H9 (cell line): ENCODE measurements around the gene LPCAT1. TPM values are rescaled to one million over a fixed set of nuclear protein-coding genes. Genes with fewer than 3 reads are reported as not detected.

Experiments
- DNase-seq: peaks from one replicate; pipeline ENCODE4 v3.0.0-alpha.2; 2017
- H2AFZ ChIP-seq: one replicate; pipeline ENCODE4 v1.6.1; 2013; ENCODE audit warnings: mild to moderate bottlenecking, low read length, control low read depth, moderate library complexity
- H2AK5ac ChIP-seq: 2 replicates; pipeline ENCODE4 v1.6.1; 2013; ENCODE audit warnings: low read length, control low read depth, mixed read lengths; ENCODE audit not compliant: insufficient read length
- H2BK120ac ChIP-seq: one replicate; pipeline ENCODE4 v1.6.1; 2013; ENCODE audit warnings: low read depth, mild to moderate bottlenecking, low read length, control low read depth, inconsistent platforms; ENCODE audit not compliant: poor library complexity, severe bottlenecking
- H2BK12ac ChIP-seq: 2 replicates; pipeline ENCODE4 v1.6.1; 2013; ENCODE audit warnings: low read length, control low read depth, mixed read lengths, low read depth; ENCODE audit not compliant: insufficient read length
- H2BK15ac ChIP-seq: 2 replicates; pipeline ENCODE4 v1.6.1; 2013; ENCODE audit warnings: low read depth, low read length, control low read depth
- H2BK20ac ChIP-seq: one replicate; pipeline ENCODE4 v1.6.1; 2013; ENCODE audit warnings: low read depth, mild to moderate bottlenecking, low read length, control low read depth, inconsistent platforms; ENCODE audit not compliant: poor library complexity, severe bottlenecking
- H2BK5ac ChIP-seq: 2 replicates; pipeline ENCODE4 v1.6.1; 2013; ENCODE audit warnings: low read length, control low read depth, mixed read lengths; ENCODE audit not compliant: insufficient read length
- H3K14ac ChIP-seq: 2 replicates; pipeline ENCODE4 v1.6.1; 2013; ENCODE audit warnings: low read length, control low read depth; ENCODE audit not compliant: insufficient read depth
- H3K18ac ChIP-seq: 2 replicates; pipeline ENCODE4 v1.6.1; 2013; ENCODE audit warnings: low read depth, mild to moderate bottlenecking, mixed read lengths, low read length, control low read depth; ENCODE audit not compliant: insufficient read length
- H3K23ac ChIP-seq: 2 replicates; pipeline ENCODE4 v1.6.1; 2013; ENCODE audit warnings: low read length, control low read depth, mixed read lengths, low read depth; ENCODE audit not compliant: insufficient read length
- H3K23me2 ChIP-seq: 2 replicates; pipeline ENCODE4 v1.6.1; 2013; ENCODE audit warnings: low read depth, mild to moderate bottlenecking, mixed read lengths, low read length, control low read depth; ENCODE audit not compliant: insufficient read length, poor library complexity, severe bottlenecking
- H3K27ac ChIP-seq: 2 replicates; pipeline ENCODE4 v1.5.1; 2013; ENCODE audit warnings: low read length, control low read depth, mixed read lengths, low read depth; ENCODE audit not compliant: insufficient read length
- H3K27me3 ChIP-seq: 2 replicates; pipeline ENCODE4 v1.6.1; 2013; ENCODE audit warnings: low read length, control low read depth, inconsistent platforms; ENCODE audit not compliant: insufficient read depth
- H3K4ac ChIP-seq: 2 replicates; pipeline ENCODE4 v1.6.1; 2013; ENCODE audit warnings: low read depth, mild to moderate bottlenecking, control low read depth, inconsistent platforms, low read length, moderate library complexity
- H3K4me1 ChIP-seq: 2 replicates; pipeline ENCODE4 v1.6.1; 2013; ENCODE audit warnings: low read length, control low read depth, inconsistent platforms; ENCODE audit not compliant: insufficient read depth
- H3K4me2 ChIP-seq: 2 replicates; pipeline ENCODE4 v1.6.1; 2013; ENCODE audit warnings: low read length, control low read depth, mixed read lengths; ENCODE audit not compliant: insufficient read length, insufficient read depth
- H3K56ac ChIP-seq: 2 replicates; pipeline ENCODE4 v1.6.1; 2013; ENCODE audit warnings: low read depth, mild to moderate bottlenecking, mixed read lengths, low read length, control low read depth; ENCODE audit not compliant: insufficient read length
- H3K79me1 ChIP-seq: 2 replicates; pipeline ENCODE4 v1.6.1; 2013; ENCODE audit warnings: low read depth, mild to moderate bottlenecking, moderate library complexity, low read length, control low read depth, inconsistent platforms; ENCODE audit not compliant: insufficient read depth, poor library complexity, severe bottlenecking
- H3K79me2 ChIP-seq: 2 replicates; pipeline ENCODE4 v1.6.1; 2013; ENCODE audit warnings: low read length, control low read depth, inconsistent platforms; ENCODE audit not compliant: insufficient read depth
- H3K9ac ChIP-seq: 2 replicates; pipeline ENCODE4 v1.6.1; 2013; ENCODE audit warnings: low read length, control low read depth, mixed read lengths; ENCODE audit not compliant: insufficient read length; ENCODE audit errors: extremely low read depth
- H3K9me3 ChIP-seq: one replicate; pipeline ENCODE4 v1.6.1; 2013; ENCODE audit warnings: low read depth, low read length, inconsistent platforms; ENCODE audit not compliant: control insufficient read depth
- H3T11ph ChIP-seq: one replicate; pipeline ENCODE4 v1.6.1; 2013; ENCODE audit warnings: mild to moderate bottlenecking, low read length, control low read depth, inconsistent platforms
- H4K20me1 ChIP-seq: one replicate; pipeline ENCODE4 v1.6.1; 2013; ENCODE audit not compliant: control insufficient read depth, insufficient read length, insufficient read depth
- H4K5ac ChIP-seq: 2 replicates; pipeline ENCODE4 v1.6.1; 2013; ENCODE audit warnings: low read depth, mild to moderate bottlenecking, mixed read lengths, low read length, control low read depth; ENCODE audit not compliant: insufficient read length
- H4K8ac ChIP-seq: replicated peaks from 2 replicates; pipeline ENCODE4 v1.6.1; 2013; ENCODE audit warnings: low read length, control low read depth, mixed read lengths, low read depth; ENCODE audit not compliant: insufficient read length
- H4K91ac ChIP-seq: 2 replicates; pipeline ENCODE4 v1.6.1; 2013; ENCODE audit warnings: low read depth, mild to moderate bottlenecking, moderate library complexity, mixed read lengths, low read length, control low read depth; ENCODE audit not compliant: insufficient read length
- H3K27ac Mint-ChIP-seq, 3 experiments: 2 replicates in 2 of 3; 3 replicates in 1 of 3; pipeline ENCODE4 v1.8.0; 2020 to 2021; ENCODE audit warnings: mixed read lengths in 3 of 3, mild to moderate bottlenecking in 1 of 3, moderate library complexity in 1 of 3
- H3K27me3 Mint-ChIP-seq: 2 replicates; pipeline ENCODE4 v1.8.0; 2021; ENCODE audit warnings: low read depth, mild to moderate bottlenecking, moderate library complexity, mixed read lengths
- H3K36me3 Mint-ChIP-seq, 3 experiments: 2 replicates in 2 of 3; 3 replicates in 1 of 3; pipeline ENCODE4 v1.8.0; 2020 to 2021; ENCODE audit warnings: low read depth in 3 of 3, mixed read lengths in 3 of 3; ENCODE audit not compliant: insufficient read depth in 1 of 3
- H3K4me1 Mint-ChIP-seq, 2 experiments: 2 replicates each; pipeline ENCODE4 v1.8.0; 2020; ENCODE audit warnings: mixed read lengths in 2 of 2
- H3K4me3 Mint-ChIP-seq, 2 experiments: 2 replicates in 1 of 2; 3 replicates in 1 of 2; pipeline ENCODE4 v1.8.0; 2020 to 2021; ENCODE audit warnings: mild to moderate bottlenecking in 2 of 2, mixed read lengths in 2 of 2, moderate library complexity in 1 of 2
- H3K9me3 Mint-ChIP-seq, 2 experiments: 2 replicates in 1 of 2; 3 replicates in 1 of 2; pipeline ENCODE4 v1.8.0; 2020; ENCODE audit warnings: mild to moderate bottlenecking in 2 of 2, mixed read lengths in 2 of 2, moderate library complexity in 1 of 2
- WGBS: extraction: QIAGEN DNeasy Blood & Tissue Kit; methylation state at CpG from one replicate; pipeline ENCODE4 v1.1.7; 2013; ENCODE audit warnings: missing lambda C conversion rate, low lambda C conversion rate, mixed read lengths; ENCODE audit not compliant: insufficient read length; ENCODE audit errors: extremely low coverage; 5-methylcytosine and 5-hydroxymethylcytosine counted together
- total RNA-seq: library from RNA; stranded (reverse); gene quantifications from 2 replicates; pipeline ENCODE4 v1.2.1, GENCODE V29; 2021
- TF ChIP-seq, protein P1 (sequence below): fragments of 200-600 bp; sonication (generic); conservative IDR thresholded peaks from 3 replicates; pipeline ENCODE4 v1.8.0; 2021; ENCODE audit warnings: antibody characterized with exemption, mild to moderate bottlenecking

Gene LPCAT1
- total RNA-seq, 1 experiment from 2014 or later = 231 TPM

DNA sequence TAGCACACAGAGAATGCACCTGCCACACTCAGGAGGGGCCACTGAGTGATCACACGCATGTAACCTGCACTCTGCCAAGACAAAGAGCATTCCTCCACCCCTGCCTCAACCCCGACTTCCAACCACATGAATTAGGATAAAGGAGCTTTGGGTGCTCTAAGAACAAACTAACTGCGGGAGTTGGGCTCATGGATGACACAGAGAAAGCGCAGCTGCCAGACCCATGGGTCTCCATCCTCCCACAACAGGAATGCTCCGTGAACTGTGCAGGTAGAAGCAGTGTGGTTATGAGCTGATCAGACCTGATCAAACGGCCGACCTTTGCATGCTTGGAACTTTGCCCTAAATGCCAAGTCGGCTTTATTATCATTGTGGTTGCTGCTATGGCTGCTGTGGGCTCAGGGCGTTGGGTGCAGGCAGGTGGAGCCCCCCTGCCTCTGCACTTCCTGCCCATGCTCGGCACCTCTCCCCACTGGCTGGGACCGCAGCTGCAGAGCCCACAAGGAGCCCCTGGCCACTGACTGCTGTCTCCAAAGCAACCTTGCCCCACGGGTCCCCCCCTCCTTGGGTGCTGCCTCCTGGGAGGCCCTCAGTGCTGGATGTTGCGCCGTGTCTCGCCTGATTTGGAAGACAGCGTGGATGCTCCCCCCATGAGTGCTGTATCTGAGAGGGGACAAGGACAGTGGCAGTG, 75.9 kb downstream of the LPCAT1 start:
- TF ChIP-seq, protein P1, sequence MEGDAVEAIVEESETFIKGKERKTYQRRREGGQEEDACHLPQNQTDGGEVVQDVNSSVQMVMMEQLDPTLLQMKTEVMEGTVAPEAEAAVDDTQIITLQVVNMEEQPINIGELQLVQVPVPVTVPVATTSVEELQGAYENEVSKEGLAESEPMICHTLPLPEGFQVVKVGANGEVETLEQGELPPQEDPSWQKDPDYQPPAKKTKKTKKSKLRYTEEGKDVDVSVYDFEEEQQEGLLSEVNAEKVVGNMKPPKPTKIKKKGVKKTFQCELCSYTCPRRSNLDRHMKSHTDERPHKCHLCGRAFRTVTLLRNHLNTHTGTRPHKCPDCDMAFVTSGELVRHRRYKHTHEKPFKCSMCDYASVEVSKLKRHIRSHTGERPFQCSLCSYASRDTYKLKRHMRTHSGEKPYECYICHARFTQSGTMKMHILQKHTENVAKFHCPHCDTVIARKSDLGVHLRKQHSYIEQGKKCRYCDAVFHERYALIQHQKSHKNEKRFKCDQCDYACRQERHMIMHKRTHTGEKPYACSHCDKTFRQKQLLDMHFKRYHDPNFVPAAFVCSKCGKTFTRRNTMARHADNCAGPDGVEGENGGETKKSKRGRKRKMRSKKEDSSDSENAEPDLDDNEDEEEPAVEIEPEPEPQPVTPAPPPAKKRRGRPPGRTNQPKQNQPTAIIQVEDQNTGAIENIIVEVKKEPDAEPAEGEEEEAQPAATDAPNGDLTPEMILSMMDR = no peak
- no peaks in the 10 kb centered on the region for H3K9me3 ChIP-seq
- H3K56ac ChIP-seq = no peak overlapping the region
- H3K14ac ChIP-seq = no peak overlapping the region
- no peak overlapping the region for H3T11ph ChIP-seq
- H3K36me3 Mint-ChIP-seq = no peaks in the 10 kb centered on the region; a peak in 2 of 7 replicates
- no peak overlapping the region for H2BK120ac ChIP-seq
- no peaks in the 10 kb centered on the region for H4K20me1 ChIP-seq
- no peak overlapping the region for H2AK5ac ChIP-seq
- no CpG with 5 or more reads among the region's 16 CpGs for WGBS
- no peak overlapping the region for H3K9ac ChIP-seq
- H3K27ac ChIP-seq = no peak overlapping the region
- no peak overlapping the region for H3K4ac ChIP-seq
- no peak overlapping the region for H3K18ac ChIP-seq
- peaks cover 12% of the 10 kb centered on the region for H3K23me2 ChIP-seq
- peaks cover 11 to 13% of the 10 kb centered on the region in 2 experiments; a peak in 4 of 5 replicates for H3K9me3 Mint-ChIP-seq
- H3K27ac Mint-ChIP-seq = no peak overlapping the region
- H2BK5ac ChIP-seq = no peak overlapping the region
- no peak overlapping the region for H2AFZ ChIP-seq
- no peak overlapping the region for H3K23ac ChIP-seq
- H3K4me2 ChIP-seq = no peak overlapping the region
- H3K27me3 Mint-ChIP-seq = peaks cover 92% of the 10 kb centered on the region
- H2BK12ac ChIP-seq = no peak overlapping the region
- H4K8ac ChIP-seq = no peak overlapping the region
- no peak overlapping the region for H4K5ac ChIP-seq
- DNase-seq = no peak
- H3K79me1 ChIP-seq = no peaks in the 10 kb centered on the region
- no peak overlapping the region for H2BK20ac ChIP-seq
- H3K4me1 Mint-ChIP-seq = peaks cover 2 to 6% of the 10 kb centered on the region in 2 experiments; a peak in 2 of 4 replicates
- H4K91ac ChIP-seq = no peak overlapping the region
- H3K27me3 ChIP-seq = peaks cover 37% of the 10 kb centered on the region
- H3K4me3 Mint-ChIP-seq = no peak overlapping the region
- no peaks in the 10 kb centered on the region for H3K4me1 ChIP-seq
- H3K79me2 ChIP-seq = no peaks in the 10 kb centered on the region
- no peak overlapping the region for H2BK15ac ChIP-seq
